Measurements from ENCODE around the gene TFR2. TPM values are rescaled to one million over a fixed set of nuclear protein-coding genes. Genes with fewer than 3 reads are reported as not detected.

TFR2 gene
- total and polyA plus RNA-seq, 2 of the 13 experiments (the other 11 are each of a cell fraction or from before 2014, with no cell fraction given), result 36.9 to 64.2 TPM

- no peak for TF ChIP-seq TFAP4 (IDR thresholded peaks at IDR 0.05; ENCODE audit: borderline replicate concordance, low read depth)
- 0 out of 2 replicates have a peak, but pooled peaks have one; percentile 62 for TF ChIP-seq SNAPC5 (CRISPR knock-in tag; IDR thresholded peaks at IDR 0.05; ENCODE audit: borderline replicate concordance)
- TF ChIP-seq SP140L (CRISPR knock-in tag; IDR thresholded peaks at IDR 0.05; ENCODE audit: borderline replicate concordance), result no peak
- peak; percentile 78 for TF ChIP-seq NFYC (CRISPR knock-in tag; IDR thresholded peaks at IDR 0.05)
- no peak for TF ChIP-seq ZNF329 (CRISPR knock-in tag; IDR thresholded peaks at IDR 0.05; ENCODE audit: low read depth)
- TF ChIP-seq MTERF4 (CRISPR knock-in tag; IDR thresholded peaks at IDR 0.05), result peak; percentile 66; the same call in 1 of the 2 replicates
- no peak; the same call in 1 of the 2 replicates for TF ChIP-seq ZFP90 (CRISPR knock-in tag; IDR thresholded peaks at IDR 0.05; ENCODE audit: borderline replicate concordance)
- peak; percentile 92; the same call in 1 of the 2 replicates for TF ChIP-seq ZFP82 (CRISPR knock-in tag; IDR thresholded peaks at IDR 0.05; ENCODE audit: borderline replicate concordance)
- TF ChIP-seq REST (IDR thresholded peaks at IDR 0.05; ENCODE audit: borderline replicate concordance in 1 of 2, low read depth in 1 of 2, low read length in 2 of 2), result peak; percentile 97 to 99
- no peak for TF ChIP-seq ZFP36L2 (CRISPR knock-in tag; IDR thresholded peaks at IDR 0.05)
- no peak for TF ChIP-seq ZNF292 (CRISPR knock-in tag; IDR thresholded peaks at IDR 0.05; ENCODE audit: borderline replicate concordance, low read depth)
- no peak for TF ChIP-seq MAF1 (CRISPR knock-in tag; IDR thresholded peaks at IDR 0.05; ENCODE audit: borderline replicate concordance)
- TF ChIP-seq RBM39 (IDR thresholded peaks at IDR 0.05; ENCODE audit: low read depth, low read length, poor library complexity, severe bottlenecking), result no peak
- no peak for TF ChIP-seq CEBPG (CRISPR knock-in tag; IDR thresholded peaks at IDR 0.05)
- no peak for TF ChIP-seq HOMEZ (CRISPR knock-in tag; IDR thresholded peaks at IDR 0.05; ENCODE audit: low read depth)
- no peak for TF ChIP-seq SIX1 (CRISPR knock-in tag; IDR thresholded peaks at IDR 0.05; ENCODE audit: borderline replicate concordance)
- TF ChIP-seq THAP7 (CRISPR knock-in tag; IDR thresholded peaks at IDR 0.05), result 0 out of 2 replicates have a peak, but pooled peaks have one; percentile 33
- no peak for TF ChIP-seq RAD51 (IDR thresholded peaks at IDR 0.05; ENCODE audit: borderline replicate concordance)
- TF ChIP-seq TBP (CRISPR knock-in tag; IDR thresholded peaks at IDR 0.05), result no peak
- no peak; the same call in 1 of the 2 replicates for TF ChIP-seq SMAD9 (CRISPR knock-in tag; IDR thresholded peaks at IDR 0.05)
- TF ChIP-seq ZNF34 (CRISPR knock-in tag; IDR thresholded peaks at IDR 0.05; ENCODE audit: borderline replicate concordance), result no peak
These were observed 14.7 kb upstream of the TFR2 start, which contains the start of gene ACTL6B (continued) for GRCh38 chr7:100655908-100656674.
